ENCODE measurements around the gene UBQLNL.

The UBQLNL gene

DNA sequence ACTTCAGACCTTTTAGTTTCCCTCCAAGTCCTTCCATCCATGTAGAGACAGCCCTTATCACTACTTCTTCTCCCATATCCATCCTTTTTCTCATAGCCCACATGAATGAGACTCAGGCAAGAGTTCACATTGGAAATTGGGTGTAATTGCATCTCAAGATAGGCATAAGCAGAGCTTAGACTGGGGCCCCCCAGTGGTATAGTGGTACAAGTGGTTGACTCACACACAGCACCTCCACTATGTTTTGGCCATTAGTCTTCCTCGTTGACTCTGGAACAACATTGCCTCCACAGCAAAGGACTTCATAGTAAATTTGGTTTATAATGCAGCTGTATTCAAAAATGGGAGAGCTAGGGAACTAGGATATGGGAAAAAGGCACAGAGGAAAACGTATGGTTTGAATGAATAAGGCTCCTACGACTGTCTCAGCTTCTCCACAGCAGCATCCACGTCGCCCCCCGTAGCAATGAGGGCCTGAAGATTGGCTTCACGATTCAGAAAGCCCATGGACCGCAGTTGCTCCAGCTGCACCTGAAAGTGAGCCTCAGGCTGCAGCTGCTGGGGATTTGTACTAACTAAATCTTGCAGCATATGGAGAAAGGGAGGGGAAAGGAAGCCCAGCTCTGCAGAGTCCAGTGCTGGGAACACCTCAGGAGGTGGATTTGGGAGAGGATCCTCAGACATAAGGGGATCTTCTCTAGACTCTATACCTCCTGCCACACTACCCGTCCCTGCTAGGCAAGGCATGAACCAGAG lies 9.1 kb downstream of the UBQLNL start:
- no peak for DNase-seq

GRCh38 chr11:5505363-5506048 lies 11.0 kb downstream of the UBQLNL start:
- no peak for DNase-seq

- DNase-seq: no peak
These were observed 12.0 kb downstream of the UBQLNL start for GRCh38 chr11:5504403-5504921.

DNA sequence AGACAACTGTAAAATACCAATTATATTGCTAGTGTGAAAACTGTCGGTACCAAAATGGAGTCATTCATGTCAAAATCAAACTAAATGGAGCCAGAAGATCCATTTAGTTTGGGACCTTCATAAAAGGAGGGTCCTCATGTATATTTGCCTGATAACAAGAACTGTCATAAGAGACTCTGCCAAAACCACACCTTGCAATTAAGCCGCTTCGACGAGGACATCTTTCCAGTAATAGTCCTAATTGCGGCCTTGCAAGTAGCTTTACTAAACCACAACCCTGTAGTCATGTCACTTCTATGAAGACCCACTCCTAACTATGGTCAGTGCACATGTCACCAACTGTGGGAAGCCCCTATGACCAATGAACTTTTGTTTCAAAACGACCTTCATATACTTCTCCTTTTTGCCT lies 16.1 kb downstream of the UBQLNL start:
- DNase-seq: no peak

GRCh38 chr11:5499671-5500070 lies 16.8 kb downstream of the UBQLNL start:
- DNase-seq: no peak

GRCh38 chr11:5489576-5490357 lies 26.7 kb downstream of the UBQLNL start:
- no peak for DNase-seq

DNA sequence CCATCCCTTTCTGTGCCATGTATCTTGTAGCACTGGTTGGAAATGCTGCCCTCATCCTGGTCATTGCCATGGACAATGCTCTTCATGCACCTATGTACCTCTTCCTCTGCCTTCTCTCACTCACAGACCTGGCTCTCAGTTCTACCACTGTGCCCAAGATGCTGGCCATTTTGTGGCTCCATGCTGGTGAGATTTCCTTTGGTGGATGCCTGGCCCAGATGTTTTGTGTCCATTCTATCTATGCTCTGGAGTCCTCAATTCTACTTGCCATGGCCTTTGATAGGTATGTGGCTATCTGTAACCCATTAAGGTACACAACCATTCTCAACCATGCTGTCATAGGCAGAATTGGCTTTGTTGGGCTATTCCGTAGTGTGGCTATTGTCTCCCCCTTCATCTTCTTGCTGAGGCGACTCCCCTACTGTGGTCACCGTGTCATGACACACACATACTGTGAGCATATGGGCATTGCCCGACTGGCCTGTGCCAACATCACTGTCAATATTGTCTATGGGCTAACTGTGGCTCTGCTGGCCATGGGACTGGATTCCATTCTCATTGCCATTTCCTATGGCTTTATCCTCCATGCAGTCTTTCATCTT lies 27.6 kb downstream of the UBQLNL start:
- DNase-seq: no peak

DNA sequence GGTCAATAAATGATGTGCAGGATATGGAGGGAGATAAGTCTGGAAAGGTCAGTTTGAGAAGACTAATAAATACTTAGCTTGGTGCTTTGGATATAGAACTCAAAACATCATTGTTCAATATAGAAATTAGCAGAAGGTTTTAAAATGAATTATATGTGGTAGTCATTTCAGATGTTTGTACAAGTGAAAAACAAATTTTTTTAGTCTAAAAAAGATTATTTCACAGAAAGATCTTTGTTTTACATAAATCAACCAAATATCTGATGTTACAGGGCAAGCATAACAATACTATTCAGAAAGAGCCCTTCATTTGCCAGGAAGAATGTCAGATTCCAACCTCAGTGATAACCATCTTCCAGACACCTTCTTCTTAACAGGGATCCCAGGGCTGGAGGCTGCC lies 28.1 kb downstream of the UBQLNL start, which contains the start of gene OR52D1:
Gene OR52D1, plus strand, starts transcription at position 301 of the 400 bp plus-strand sequence. Its CDS starts 22 bp downstream, at position 323.
- no peak for DNase-seq

GRCh38 chr11:5486421-5486820 lies 30.1 kb downstream of the UBQLNL start:
- DNase-seq: no peak

- DNase-seq: no peak
These were observed 30.5 kb downstream of the UBQLNL start for GRCh38 chr11:5486003-5486402.

DNA sequence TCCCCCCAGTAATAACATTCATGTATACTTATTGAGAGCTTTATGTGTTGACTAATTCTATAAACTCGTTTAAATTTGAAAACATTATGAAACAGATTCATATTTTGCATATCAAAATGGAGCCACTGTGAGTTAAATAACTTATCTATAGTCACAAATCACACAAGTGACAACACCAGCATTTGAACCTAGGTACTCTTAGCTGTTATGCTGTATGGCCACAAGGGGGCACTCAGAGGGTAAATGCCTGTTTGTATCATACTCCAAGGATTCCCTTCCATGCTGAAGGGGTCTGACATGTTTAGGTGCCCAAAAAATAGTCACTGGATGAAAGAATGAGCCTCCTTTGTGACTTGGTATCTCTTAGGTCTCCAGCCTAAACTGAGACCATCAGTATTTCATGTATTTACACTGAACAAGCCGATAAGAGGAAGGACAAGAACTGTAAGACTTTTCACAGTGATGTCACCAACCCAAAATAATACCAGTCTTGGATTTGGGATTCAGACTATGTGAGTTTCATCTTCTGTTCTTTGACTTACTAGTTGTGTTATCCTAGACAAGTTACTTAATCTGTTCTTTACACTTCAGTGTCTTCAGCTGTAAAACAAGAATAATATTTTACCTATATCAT lies 40.2 kb downstream of the UBQLNL start:
- DNase-seq: no peak

- DNase-seq: no peak
These were observed 42.6 kb downstream of the UBQLNL start for GRCh38 chr11:5473921-5474320.

DNA sequence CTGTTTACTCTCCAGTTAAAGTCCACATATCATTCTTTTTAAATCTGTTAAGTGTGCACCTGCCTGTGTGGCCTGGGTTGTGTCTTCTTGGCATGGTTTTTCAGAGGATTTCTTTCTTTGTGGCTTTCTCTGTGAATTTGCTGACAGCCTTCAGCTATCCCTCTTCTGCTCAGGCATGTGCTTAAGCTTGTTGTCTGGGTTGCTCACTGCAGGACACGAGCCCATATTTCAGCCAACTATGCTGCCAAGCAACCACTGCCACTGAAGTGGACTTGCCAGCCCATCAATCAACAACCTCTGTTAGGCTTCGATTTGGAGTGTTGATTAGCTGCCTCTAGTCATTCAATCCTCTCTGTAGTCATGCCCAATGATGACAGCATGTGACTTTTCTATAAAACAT lies 49.0 kb downstream of the UBQLNL start:
- no peak for DNase-seq

Data from NCI-H524 treated with DMSO at 0.1 percent for 48 hours (cell line).